ENCODE measurements around the gene UGT1A8. TPM values are rescaled to one million over a fixed set of nuclear protein-coding genes. Genes with fewer than 3 reads are reported as not detected.
"Not testable (repeated sequence)": the region's sequence is repeated elsewhere in the genome, so short reads cannot be mapped to it uniquely, and the experiment has no call there.

UGT1A8 gene
- total RNA-seq, 1 experiment from 2014 or later: not detected

GRCh38 chr2:233655943-233656342, 38.5 kb downstream of the UGT1A8 start:
- H3K79me2 ChIP-seq (ENCODE audit: insufficient read depth, low read length); H3K4me3 ChIP-seq (replicated peaks in 1 of 2; ENCODE audit: low read depth in 1 of 2, low read length in 2 of 2); H3K4me2 ChIP-seq (ENCODE audit: low read length); H3K4me1 ChIP-seq (ENCODE audit: control insufficient read depth in 1 of 2, insufficient read depth in 2 of 2, low read length in 2 of 2); H3K36me3 ChIP-seq (ENCODE audit: control insufficient read depth in 1 of 2, insufficient read depth in 2 of 2, low read length in 2 of 2); H3K27ac ChIP-seq (ENCODE audit: low read depth, low read length); DNase-seq (ENCODE audit: low read depth, low spot score); ATAC-seq; H4K20me1 ChIP-seq (ENCODE audit: insufficient read depth); BruUV-seq (replicated peaks); H2AFZ ChIP-seq (ENCODE audit: low read depth, low read length, poor library complexity, severe bottlenecking); H3K9me2 ChIP-seq (ENCODE audit: insufficient read depth); CTCF ChIA-PET; intact Hi-C loops (cut with micrococcal nuclease); RAD21 ChIA-PET (ENCODE audit: low non-redundant PET in 1 of 2, low total read pairs in 2 of 2, uncharacterized antibody in 2 of 2, unreplicated experiment in 2 of 2); POLR2A ChIA-PET; H3K9me3 ChIP-seq (ENCODE audit: control insufficient read depth in 1 of 2, insufficient read depth in 1 of 2, low read depth in 1 of 2, low read length in 2 of 2); H3K27me3 ChIP-seq (ENCODE audit: insufficient read depth, low read length); H3K9ac ChIP-seq (ENCODE audit: low read length): not testable (repeated sequence)

GRCh38 chr2:233656443-233656842, 39.0 kb downstream of the UGT1A8 start:
- ATAC-seq (no peak), DNase-seq (ENCODE audit: low read depth, low spot score) (no peak)
- intact Hi-C loops (cut with micrococcal nuclease): no loop called here
- Histone ChIP-seq H4K20me1 (ENCODE audit: insufficient read depth) (no peaks in the 10 kb centered on the region), H3K36me3 (ENCODE audit: control insufficient read depth in 1 of 2, insufficient read depth in 2 of 2, low read length in 2 of 2) (no peaks in the 10 kb centered on the region), H3K9me3 (ENCODE audit: control insufficient read depth in 1 of 2, insufficient read depth in 1 of 2, low read depth in 1 of 2, low read length in 2 of 2) (no peaks in the 10 kb centered on the region), H3K4me3 (replicated peaks in 1 of 2; ENCODE audit: low read depth in 1 of 2, low read length in 2 of 2) (no peak overlapping the region), H3K4me1 (ENCODE audit: control insufficient read depth in 1 of 2, insufficient read depth in 2 of 2, low read length in 2 of 2) (no peaks in the 10 kb centered on the region), H3K4me2 (ENCODE audit: low read length) (no peak overlapping the region), H3K9ac (ENCODE audit: low read length) (no peak overlapping the region), H3K27me3 (ENCODE audit: insufficient read depth, low read length) (peaks cover 7% of the 10 kb centered on the region; the same call in 1 of the 2 replicates), H3K9me2 (ENCODE audit: insufficient read depth) (no peaks in the 10 kb centered on the region), H3K79me2 (ENCODE audit: insufficient read depth, low read length) (no peaks in the 10 kb centered on the region), H3K27ac (ENCODE audit: low read depth, low read length) (no peak overlapping the region), H2AFZ (ENCODE audit: low read depth, low read length, poor library complexity, severe bottlenecking) (no peak overlapping the region)
- POLR2A ChIA-PET: no interaction called here
- RAD21 ChIA-PET (ENCODE audit: low non-redundant PET in 1 of 2, low total read pairs in 2 of 2, uncharacterized antibody in 2 of 2, unreplicated experiment in 2 of 2): no interaction called here
- TF ChIP-seq SP1 (IDR thresholded peaks at IDR 0.05; ENCODE audit: low read depth): no peak
- TF ChIP-seq EZH2phosphoT487 (IDR thresholded peaks at IDR 0.05; ENCODE audit: borderline replicate concordance): no peak
- TF ChIP-seq POLR2A (IDR thresholded peaks at IDR 0.05; ENCODE audit: borderline replicate concordance, extremely low read depth, insufficient read depth, insufficient read length): no peak
- no peak for TF ChIP-seq EGR1 (IDR thresholded peaks at IDR 0.05; ENCODE audit: low read depth)
- no peak for TF ChIP-seq SRF (IDR thresholded peaks at IDR 0.05; ENCODE audit: low read depth)
- TF ChIP-seq, protein P1, sequence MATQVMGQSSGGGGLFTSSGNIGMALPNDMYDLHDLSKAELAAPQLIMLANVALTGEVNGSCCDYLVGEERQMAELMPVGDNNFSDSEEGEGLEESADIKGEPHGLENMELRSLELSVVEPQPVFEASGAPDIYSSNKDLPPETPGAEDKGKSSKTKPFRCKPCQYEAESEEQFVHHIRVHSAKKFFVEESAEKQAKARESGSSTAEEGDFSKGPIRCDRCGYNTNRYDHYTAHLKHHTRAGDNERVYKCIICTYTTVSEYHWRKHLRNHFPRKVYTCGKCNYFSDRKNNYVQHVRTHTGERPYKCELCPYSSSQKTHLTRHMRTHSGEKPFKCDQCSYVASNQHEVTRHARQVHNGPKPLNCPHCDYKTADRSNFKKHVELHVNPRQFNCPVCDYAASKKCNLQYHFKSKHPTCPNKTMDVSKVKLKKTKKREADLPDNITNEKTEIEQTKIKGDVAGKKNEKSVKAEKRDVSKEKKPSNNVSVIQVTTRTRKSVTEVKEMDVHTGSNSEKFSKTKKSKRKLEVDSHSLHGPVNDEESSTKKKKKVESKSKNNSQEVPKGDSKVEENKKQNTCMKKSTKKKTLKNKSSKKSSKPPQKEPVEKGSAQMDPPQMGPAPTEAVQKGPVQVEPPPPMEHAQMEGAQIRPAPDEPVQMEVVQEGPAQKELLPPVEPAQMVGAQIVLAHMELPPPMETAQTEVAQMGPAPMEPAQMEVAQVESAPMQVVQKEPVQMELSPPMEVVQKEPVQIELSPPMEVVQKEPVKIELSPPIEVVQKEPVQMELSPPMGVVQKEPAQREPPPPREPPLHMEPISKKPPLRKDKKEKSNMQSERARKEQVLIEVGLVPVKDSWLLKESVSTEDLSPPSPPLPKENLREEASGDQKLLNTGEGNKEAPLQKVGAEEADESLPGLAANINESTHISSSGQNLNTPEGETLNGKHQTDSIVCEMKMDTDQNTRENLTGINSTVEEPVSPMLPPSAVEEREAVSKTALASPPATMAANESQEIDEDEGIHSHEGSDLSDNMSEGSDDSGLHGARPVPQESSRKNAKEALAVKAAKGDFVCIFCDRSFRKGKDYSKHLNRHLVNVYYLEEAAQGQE (IDR thresholded peaks at IDR 0.05; ENCODE audit: low read depth): no peak
- no peak for TF ChIP-seq JUND (IDR thresholded peaks at IDR 0.05)
- TF ChIP-seq ELF1 (IDR thresholded peaks at IDR 0.05; ENCODE audit: borderline replicate concordance, low read depth): no peak
- no peak for TF ChIP-seq YY1 (IDR thresholded peaks at IDR 0.05; ENCODE audit: extremely low read depth, insufficient replicate concordance, low read depth, low read length)
- no peak for TF ChIP-seq FOSL1 (IDR thresholded peaks at IDR 0.05; ENCODE audit: low read depth)
- no peak for TF ChIP-seq TCF7L2 (IDR thresholded peaks at IDR 0.05; ENCODE audit: borderline replicate concordance, extremely low read depth, insufficient read depth, insufficient read length)
- no peak for TF ChIP-seq SIN3A (IDR thresholded peaks at IDR 0.05; ENCODE audit: low read depth)
- TF ChIP-seq, protein P2, sequence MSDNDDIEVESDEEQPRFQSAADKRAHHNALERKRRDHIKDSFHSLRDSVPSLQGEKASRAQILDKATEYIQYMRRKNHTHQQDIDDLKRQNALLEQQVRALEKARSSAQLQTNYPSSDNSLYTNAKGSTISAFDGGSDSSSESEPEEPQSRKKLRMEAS (IDR thresholded peaks at IDR 0.05): no peak
- no TSS peak for BruUV-seq (replicated peaks)
- CTCF ChIA-PET: no interaction called here
